GM12878 (cell line): Measurements from ENCODE around the gene SCN5A. TPM values are rescaled to one million over a fixed set of nuclear protein-coding genes. Genes with fewer than 3 reads are reported as not detected.

Experiments
- ATAC-seq: fragments of 200-7000 bp; cut with Tn5 transposase; 3 replicates; pipeline ENCODE4 v1.9.1; 2020; ENCODE audit warnings: mild to moderate bottlenecking, moderate library complexity
- BruUV-seq: library from RNA; stranded (reverse); fragments of 400-500 nt; replicated peaks from 2 replicates; lab custom pipeline; 2021; lab: Mats Ljungman, UMichigan
- CTCF ChIA-PET: fragments of 300-600 bp; sonication (Branson Sonifier 250); formaldehyde crosslinking; extraction: SDS; loops from one replicate; lab custom pipeline; 2021; ENCODE audit warnings: inconsistent platforms; lab: Yijun Ruan, JAX
- POLR2A ChIA-PET: fragments of 350-600 bp; formaldehyde crosslinking; extraction: SDS; loops from one replicate; lab custom pipeline; 2021; ENCODE audit warnings: inconsistent platforms; lab: Charles Lee
- RAD21 ChIA-PET: fragments of 300-600 bp; sonication (Branson Sonifier 250); formaldehyde crosslinking; loops from one replicate; lab custom pipeline; 2023; ENCODE audit warnings: antibody characterized with exemption; ENCODE audit not compliant: unreplicated experiment; lab: Charles Lee
- SMC1A ChIA-PET: fragments of 300-600 bp; sonication (Branson Sonifier 250); formaldehyde crosslinking; loops from one replicate; lab custom pipeline; 2023; ENCODE audit not compliant: unreplicated experiment, uncharacterized antibody; lab: Charles Lee
- DNase-seq: peaks from one replicate; pipeline ENCODE4 v3.0.0-alpha.2; 2011; ENCODE audit warnings: low read depth, low spot score
- FAIRE-seq: peaks from 3 replicates; lab custom pipeline; 2011; peaks lifted over from hg19 to GRCh38; lab: Jason Lieb, UNC
- H2AFZ ChIP-seq: 2 replicates; pipeline ENCODE4 v1.6.0; 2011; ENCODE audit warnings: low read depth, low read length, control low read depth; ENCODE audit not compliant: control insufficient read depth
- H3K27ac ChIP-seq: 2 replicates; pipeline ENCODE4 v1.5.1; 2011; ENCODE audit warnings: control low read depth; ENCODE audit not compliant: control insufficient read depth, insufficient read depth
- H3K27me3 ChIP-seq, 2 experiments: replicated peaks in 1 of 2; 2 replicates each; pipeline versions ENCODE4 v1.6.0 to v1.6.1; 2011; ENCODE audit warnings: low read length in 1 of 2; ENCODE audit not compliant: control insufficient read depth in 2 of 2, insufficient read depth in 2 of 2
- H3K36me3 ChIP-seq, 2 experiments: 2 replicates each; pipeline ENCODE4 v1.5.1; 2011; ENCODE audit warnings: low read length in 1 of 2; ENCODE audit not compliant: control insufficient read depth in 2 of 2, insufficient read depth in 2 of 2
- H3K4me1 ChIP-seq: 2 replicates; pipeline ENCODE4 v1.6.1; 2011; ENCODE audit warnings: mild to moderate bottlenecking, low read length, moderate library complexity, mixed read lengths; ENCODE audit not compliant: control insufficient read depth, insufficient read depth
- H3K4me2 ChIP-seq: 2 replicates; pipeline ENCODE4 v1.6.0; 2011; ENCODE audit warnings: control low read depth; ENCODE audit not compliant: control insufficient read depth, insufficient read depth
- H3K4me3 ChIP-seq: fragments of 200-600 bp; sonication (generic); 2 replicates; pipeline ENCODE4 v1.5.1; 2016
- H3K79me2 ChIP-seq: 2 replicates; pipeline ENCODE4 v1.6.0; 2011; ENCODE audit warnings: low read length; ENCODE audit not compliant: control insufficient read depth, insufficient read depth
- H3K9ac ChIP-seq: 2 replicates; pipeline ENCODE4 v1.8.0; 2011; ENCODE audit warnings: low read length, control low read depth, mixed read lengths; ENCODE audit not compliant: control insufficient read depth, insufficient read depth
- H3K9me3 ChIP-seq: replicated peaks from 3 replicates; pipeline ENCODE4 v1.5.1; 2011; ENCODE audit warnings: mild to moderate bottlenecking, low read length; ENCODE audit not compliant: control insufficient read depth, insufficient read depth
- H4K20me1 ChIP-seq: 2 replicates; pipeline ENCODE4 v1.6.0; 2011; ENCODE audit not compliant: control insufficient read depth, insufficient read depth
- BACH1 ChIP-seq: fragments of 450-650 bp; IDR thresholded peaks from 2 replicates; pipeline ENCODE4 v1.6.1; 2017; ENCODE audit warnings: mild to moderate bottlenecking, borderline replicate concordance
- CBFB ChIP-seq: IDR thresholded peaks from 2 replicates; pipeline ENCODE4 v1.6.1; 2016; ENCODE audit warnings: antibody characterized with exemption, low read depth
- CHD2 ChIP-seq: IDR thresholded peaks from 2 replicates; pipeline ENCODE4 v1.6.1; 2011; ENCODE audit warnings: low read depth, low read length, improper control_type of control experiment, borderline replicate concordance
- CHD4 ChIP-seq: fragments of 200-600 bp; sonication (generic); IDR thresholded peaks from 2 replicates; pipeline ENCODE4 v1.6.1; 2016; ENCODE audit warnings: mild to moderate bottlenecking
- E4F1 ChIP-seq: fragments of 450-650 bp; IDR thresholded peaks from 2 replicates; pipeline ENCODE4 v1.6.1; 2018; ENCODE audit warnings: borderline replicate concordance, mild to moderate bottlenecking; ENCODE audit not compliant: partially characterized antibody
- ESRRA ChIP-seq: IDR thresholded peaks from 2 replicates; pipeline ENCODE4 v1.6.1; 2012; ENCODE audit warnings: mild to moderate bottlenecking, low read length, improper control_type of control experiment
- HCFC1 ChIP-seq: fragments of 150-350 bp; IDR thresholded peaks from 2 replicates; pipeline ENCODE4 v1.6.1; 2014; ENCODE audit warnings: low read length
- HDAC6 ChIP-seq: fragments of 200-600 bp; sonication (generic); IDR thresholded peaks from one replicate; pipeline ENCODE4 v1.8.0; 2017; ENCODE audit warnings: antibody characterized with exemption; ENCODE audit not compliant: unreplicated experiment
- IKZF1 ChIP-seq: fragments of 450-650 bp; conservative IDR thresholded peaks from 2 replicates; pipeline ENCODE4 v1.6.1; 2017; ENCODE audit warnings: antibody characterized with exemption, mild to moderate bottlenecking
- JUND ChIP-seq: IDR thresholded peaks from 2 replicates; pipeline ENCODE4 v1.6.1; 2012; ENCODE audit warnings: low read depth, mild to moderate bottlenecking, low read length, improper control_type of control experiment, moderate library complexity
- KAT2A ChIP-seq: conservative IDR thresholded peaks from 2 replicates; pipeline ENCODE4 v1.6.1; 2011; ENCODE audit warnings: low read depth, low read length; ENCODE audit not compliant: control insufficient read depth
- LARP7 ChIP-seq: fragments of 450-650 bp; IDR thresholded peaks from 2 replicates; pipeline ENCODE4 v1.6.1; 2017; ENCODE audit warnings: mild to moderate bottlenecking
- NRF1 ChIP-seq: conservative IDR thresholded peaks from 2 replicates; pipeline ENCODE4 v1.6.1; 2011; ENCODE audit warnings: mild to moderate bottlenecking, low read depth, low read length, improper control_type of control experiment
- POLR2A ChIP-seq: IDR thresholded peaks from 2 replicates; pipeline ENCODE4 v1.6.1; 2011; ENCODE audit warnings: low read depth, mild to moderate bottlenecking, low read length
- RAD51 ChIP-seq: fragments of 450-650 bp; IDR thresholded peaks from 2 replicates; pipeline ENCODE4 v1.6.1; 2016; ENCODE audit warnings: moderate library complexity, mild to moderate bottlenecking, inconsistent platforms
- RB1 ChIP-seq: fragments of 450-650 bp; formaldehyde crosslinking; IDR thresholded peaks from 2 replicates; pipeline ENCODE4 v1.6.1; 2017; ENCODE audit warnings: mild to moderate bottlenecking, borderline replicate concordance
- SKIL ChIP-seq: fragments of 450-650 bp; IDR thresholded peaks from 2 replicates; pipeline ENCODE4 v1.6.1; 2017; ENCODE audit warnings: mild to moderate bottlenecking, low read depth, inconsistent platforms; ENCODE audit not compliant: poor library complexity, severe bottlenecking
- SMAD1 ChIP-seq: fragments of 450-650 bp; IDR thresholded peaks from 2 replicates; pipeline ENCODE4 v1.6.1; 2018; ENCODE audit warnings: mild to moderate bottlenecking, low read depth; ENCODE audit not compliant: partially characterized antibody
- SMC3 ChIP-seq: IDR thresholded peaks from 2 replicates; pipeline ENCODE4 v1.6.1; 2011; ENCODE audit warnings: low read length, improper control_type of control experiment, borderline replicate concordance
- SPI1 ChIP-seq: IDR thresholded peaks from 2 replicates; pipeline ENCODE4 v1.6.1; 2011; ENCODE audit warnings: low read depth, mild to moderate bottlenecking, low read length, moderate library complexity, borderline replicate concordance; ENCODE audit not compliant: insufficient read depth
- WGBS: methylation state at CpG from one replicate; pipeline ENCODE4 v1.1.6; 2016; ENCODE audit warnings: low lambda C conversion rate; ENCODE audit not compliant: insufficient replicate concordance, insufficient coverage; ENCODE audit errors: missing lambda C conversion rate; 5-methylcytosine and 5-hydroxymethylcytosine counted together
- in situ Hi-C: fragments of 300-500 bp; cut with MboI; formaldehyde crosslinking; loops from 9 replicates; pipeline ENCODE4 v1.14.3; 2018; ENCODE audit warnings: mixed read lengths
- intact Hi-C: fragments of 100-400 bp; cut with micrococcal nuclease; formaldehyde crosslinking; loops from one replicate; pipeline ENCODE4 v1.14.2; 2022; ENCODE audit not compliant: unreplicated experiment
- polyA plus RNA-seq, 11 experiments: library from polyadenylated mRNA; depleted of rRNA in 4 of 11; unstranded in 6 of 11; stranded (reverse) in 5 of 11; fragments of >200 nt; fragmentation: Nextera tagmentation in 4 of 11; fragmentation: Illumina TruSeq in 1 of 11; extraction: Ambion mirVana in 4 of 11; extraction: Trizol in 1 of 11; gene quantifications; 1 replicate in 1 of 11; 2 replicates in 10 of 11; pipeline versions ENCODE4 v1.2.1 to v1.2.3, GENCODE V29; 2011 to 2016; ENCODE audit warnings: inconsistent platforms in 2 of 11, missing spikeins in 2 of 11, low read depth in 1 of 11
- total RNA-seq, 4 experiments: library from RNA; depleted of rRNA in 3 of 4; stranded (reverse); fragments of >200 nt in 3 of 4; fragmentation: Illumina TruSeq in 1 of 4; extraction: Trizol in 1 of 4; gene quantifications; 2 replicates each; pipeline versions ENCODE4 v1.2.1 to v1.2.3, GENCODE V29; 2013 to 2021

SCN5A gene
- total and polyA plus RNA-seq, 10 of the 15 experiments (the other 5 are each of a cell fraction or from before 2014, with no cell fraction given): not detected

- POLR2A ChIA-PET: no interaction called here
These were observed 70.3 kb downstream of the SCN5A start for GRCh38 chr3:38579141-38579540.

GRCh38 chr3:38578551-38578950 lies 70.9 kb downstream of the SCN5A start:
- FAIRE-seq (no peak), DNase-seq (no peak), ATAC-seq (no peak)
- Histone ChIP-seq H3K36me3 (no peaks in the 10 kb centered on the region), H2AFZ (no peak overlapping the region), H3K27ac (no peak overlapping the region), H3K4me3 (no peak overlapping the region), H3K79me2 (no peaks in the 10 kb centered on the region), H3K27me3 (no peaks in the 10 kb centered on the region; a peak in 1 of 4 replicates), H3K4me1 (peaks cover 17% of the 10 kb centered on the region), H3K4me2 (no peak overlapping the region), H4K20me1 (no peaks in the 10 kb centered on the region), H3K9ac (no peak overlapping the region), H3K9me3 (no peaks in the 10 kb centered on the region; the same call in 2 of the 3 replicates)
- 38% methylated on average over 9 of the region's 9 CpGs for WGBS
- ChIA-PET POLR2A (no interaction called here), RAD21 (no interaction called here), SMC1A (no interaction called here), CTCF (interaction anchor here (1.1 to 1.6 kb wide), 2 partner anchors 57 to 421 kb away, joined by 4 to 5 read pairs; no protein-coding TSS in a partner anchor)
- intact Hi-C loops: no loop called here
- in situ Hi-C loops: no loop called here
- BruUV-seq: no TSS peak
- no peak for TF ChIP-seq HDAC6
- no peak for TF ChIP-seq SKIL
- TF ChIP-seq E4F1: no peak
- no peak for TF ChIP-seq NRF1
- no peak for TF ChIP-seq SMC3
- no peak for TF ChIP-seq LARP7
- no peak for TF ChIP-seq HCFC1
- no peak for TF ChIP-seq CBFB
- TF ChIP-seq RAD51: no peak
- no peak for TF ChIP-seq IKZF1

More at GRCh38 chr3:38579141-38579540, 70.3 kb downstream of the SCN5A start:
- no peaks in the 10 kb centered on the region; a peak in 1 of 4 replicates for H3K27me3 ChIP-seq
- 60% methylated on average over 11 of the region's 12 CpGs for WGBS
- TF ChIP-seq KAT2A (no peak), SPI1 (no peak), SMAD1 (no peak), RB1 (no peak), CHD2 (no peak), CHD4 (no peak), JUND (no peak), ESRRA (no peak), POLR2A (no peak), BACH1 (no peak)
- TF ChIP-seq, all 136 proteins: peak for 0
- FAIRE-seq: no peak
- ChIA-PET CTCF (interaction anchor here (1.6 kb wide), 1 partner anchor 58 kb away, joined by 4 read pairs; no protein-coding TSS in a partner anchor), RAD21 (no interaction called here), SMC1A (no interaction called here)
- intact Hi-C loops: no loop called here
- peaks cover 17% of the 10 kb centered on the region for H3K4me1 ChIP-seq
- ATAC-seq: no peak; the same call in 2 of the 3 replicates
- DNase-seq: no peak
- H4K20me1 ChIP-seq: no peaks in the 10 kb centered on the region
- H3K79me2 ChIP-seq: no peaks in the 10 kb centered on the region
- H3K27ac ChIP-seq: no peak overlapping the region
- H3K9ac ChIP-seq: no peak overlapping the region
- in situ Hi-C loops: no loop called here
- no peaks in the 10 kb centered on the region for H3K9me3 ChIP-seq
- no TSS peak for BruUV-seq
- H2AFZ ChIP-seq: no peak overlapping the region
- H3K4me3 ChIP-seq: no peak overlapping the region
- no peak overlapping the region for H3K4me2 ChIP-seq
- H3K36me3 ChIP-seq: no peaks in the 10 kb centered on the region
